Stimulated activated CD8-positive, alpha-beta memory T cell treated with anti-CD3 and anti-CD28 coated beads, Interleukin-4, amount 100 ng/mL, for 4 hours (primary cell): ENCODE results near the gene SDK2.

ENCODE experiments used
- DNase-seq, 2 donors: peaks; one replicate each; pipeline ENCODE4 v3.0.0-alpha.2; 2020; ENCODE audit warnings: low read depth in 2 of 2, low spot score in 1 of 2

Gene SDK2

DNA sequence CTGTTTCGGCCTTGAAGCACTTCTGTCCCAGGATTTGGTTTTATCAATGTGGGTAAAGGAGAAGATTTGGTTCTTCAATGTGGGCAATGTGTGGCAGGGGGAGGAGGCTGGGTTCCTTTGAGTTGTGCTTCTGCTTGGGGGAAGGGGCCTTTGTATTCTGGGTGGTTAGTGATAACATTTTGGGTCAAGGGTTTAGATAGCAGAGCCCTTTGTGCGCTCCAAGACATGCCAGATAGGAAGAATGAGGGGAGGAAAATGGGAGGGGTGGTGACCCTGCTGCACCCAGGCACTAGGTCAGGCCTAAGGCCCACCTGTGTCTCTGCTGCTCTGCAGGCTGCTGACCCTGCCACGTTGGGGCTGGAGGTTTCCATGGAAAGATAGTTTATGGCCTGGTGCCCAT is 292.5 kb downstream of the SDK2 start:
- DNase-seq: no peak

DNA sequence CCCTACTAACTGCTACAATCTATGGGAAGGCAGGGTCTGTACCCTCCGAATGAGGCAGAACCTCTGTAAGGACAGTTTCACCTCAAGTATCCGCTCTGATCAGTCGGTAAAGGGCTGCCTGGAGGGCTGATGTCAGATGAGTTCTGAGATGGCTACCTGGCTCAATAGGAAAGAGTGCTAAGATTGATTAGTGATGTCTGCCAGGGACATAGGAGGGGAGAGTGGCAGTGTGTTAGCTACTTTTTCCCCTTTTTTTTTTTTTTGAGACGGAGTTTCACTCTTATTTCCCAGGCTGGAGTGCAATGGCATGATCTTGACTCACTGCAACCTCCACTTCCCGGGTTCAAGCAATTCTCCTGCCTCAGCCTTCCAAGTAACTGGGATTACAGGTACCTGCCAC is 293.4 kb downstream of the SDK2 start:
- DNase-seq: no peak

DNA sequence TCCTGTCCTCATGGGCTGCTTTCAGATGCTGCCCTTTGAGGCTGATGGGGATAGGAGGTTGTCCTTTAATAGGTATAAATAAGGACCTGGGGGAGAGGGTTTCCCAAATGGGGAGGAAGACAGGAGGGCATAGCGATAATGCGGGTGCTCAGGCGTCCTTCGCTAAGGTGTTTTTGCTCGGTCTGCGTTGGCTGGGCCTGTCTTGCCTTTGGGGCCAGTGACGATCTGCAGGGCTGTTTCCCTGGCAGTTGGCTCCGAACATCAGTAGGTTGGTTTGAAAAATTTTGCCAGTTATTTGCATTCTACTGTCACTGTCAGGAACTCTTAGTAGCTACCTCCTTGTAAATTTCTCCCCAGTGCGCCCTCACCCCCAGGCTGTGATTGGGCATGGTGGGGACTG is 294.6 kb downstream of the SDK2 start:
- no peak for DNase-seq

GRCh38 chr17:73349138-73349537 is 295.1 kb downstream of the SDK2 start:
- DNase-seq: no peak

DNA sequence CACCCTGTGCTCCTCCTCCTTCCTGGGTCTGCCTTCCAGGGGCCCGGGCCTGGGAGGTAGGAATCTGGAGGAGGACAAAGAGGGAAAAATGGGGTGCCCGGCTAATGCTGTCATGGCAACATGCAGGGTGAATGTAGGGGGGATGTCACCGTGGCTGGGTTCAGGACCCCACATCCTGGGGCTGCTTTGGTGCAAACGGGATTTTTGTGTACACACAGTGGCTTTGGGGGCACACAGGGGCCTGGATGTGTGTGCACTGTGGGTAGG is 295.5 kb downstream of the SDK2 start:
- no peak for DNase-seq

DNA sequence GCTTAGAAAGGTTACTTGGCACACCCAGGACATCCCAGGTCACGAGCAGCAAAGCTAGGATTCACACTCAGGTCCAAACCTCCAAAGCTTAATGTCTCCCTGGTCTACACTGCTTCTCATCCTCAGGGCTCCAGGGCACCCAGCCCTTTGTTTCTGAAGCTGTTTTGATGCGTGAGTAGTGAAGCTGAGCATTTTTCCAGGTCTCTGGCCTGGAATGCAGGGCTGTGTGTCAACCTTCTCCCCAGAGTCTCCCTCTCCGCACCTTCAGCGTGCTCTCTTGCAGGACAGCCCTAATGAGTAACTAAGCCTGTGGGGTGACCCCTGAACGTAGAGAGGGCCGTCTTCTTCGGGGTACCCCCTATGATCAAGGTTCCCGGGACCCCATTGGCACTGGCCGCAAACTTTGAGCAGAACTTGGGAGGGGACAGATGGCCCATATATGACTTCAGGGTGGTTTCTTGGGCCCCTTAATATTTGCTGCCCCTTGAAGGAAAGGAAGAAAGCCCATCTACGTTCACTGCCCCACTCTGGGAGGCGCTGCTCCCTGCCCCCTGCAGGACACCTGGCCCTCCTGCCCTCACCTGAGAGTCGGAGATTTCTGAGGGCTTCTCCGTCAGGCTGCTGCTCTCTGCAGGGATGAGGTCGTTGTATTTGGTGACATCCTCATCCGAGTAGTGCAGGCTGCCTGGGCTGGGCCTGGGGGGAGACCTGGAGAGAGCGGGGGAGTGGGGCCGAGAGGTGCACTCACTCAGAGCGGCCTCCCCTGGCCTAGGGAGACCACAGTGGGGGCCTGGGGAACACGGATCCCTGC is 296.0 kb downstream of the SDK2 start:
- DNase-seq: no peak

- no peak for DNase-seq
Measured at GRCh38 chr17:73347351-73347750, 296.9 kb downstream of the SDK2 start.

DNA sequence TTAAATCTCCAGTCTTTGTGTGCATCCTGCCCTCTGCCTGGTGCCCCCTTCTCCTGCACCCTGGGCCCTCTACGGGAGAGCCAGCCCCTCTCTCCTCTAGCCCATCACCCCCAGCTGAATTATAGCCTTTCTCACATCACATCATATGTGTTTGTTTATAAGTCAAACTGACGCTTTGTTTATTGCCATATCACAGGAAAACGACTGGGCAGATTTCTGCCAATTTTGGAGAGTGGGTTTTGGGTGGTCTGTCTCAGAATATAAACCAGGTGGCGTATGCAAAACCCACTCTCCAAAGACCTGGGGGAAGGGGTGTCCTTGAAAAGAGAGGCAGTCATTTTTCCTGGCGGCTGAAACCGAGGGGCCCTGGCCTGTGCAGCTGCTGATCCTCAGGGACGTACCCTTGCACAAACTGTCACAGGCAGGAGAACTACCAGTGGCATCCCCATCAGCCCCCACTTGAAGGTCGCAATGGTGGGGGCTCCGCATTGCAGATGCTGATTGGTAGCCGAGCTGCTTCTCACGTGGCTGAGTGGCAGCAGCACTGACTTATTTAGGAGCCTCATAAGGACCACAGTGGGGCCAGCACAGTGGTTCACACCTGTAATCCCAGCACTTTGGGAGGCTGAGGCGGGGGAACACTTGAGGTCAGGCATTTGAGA is 297.6 kb downstream of the SDK2 start:
- no peak for DNase-seq

- DNase-seq: no peak
Measured at GRCh38 chr17:73343739-73344454, 300.3 kb downstream of the SDK2 start.

DNA sequence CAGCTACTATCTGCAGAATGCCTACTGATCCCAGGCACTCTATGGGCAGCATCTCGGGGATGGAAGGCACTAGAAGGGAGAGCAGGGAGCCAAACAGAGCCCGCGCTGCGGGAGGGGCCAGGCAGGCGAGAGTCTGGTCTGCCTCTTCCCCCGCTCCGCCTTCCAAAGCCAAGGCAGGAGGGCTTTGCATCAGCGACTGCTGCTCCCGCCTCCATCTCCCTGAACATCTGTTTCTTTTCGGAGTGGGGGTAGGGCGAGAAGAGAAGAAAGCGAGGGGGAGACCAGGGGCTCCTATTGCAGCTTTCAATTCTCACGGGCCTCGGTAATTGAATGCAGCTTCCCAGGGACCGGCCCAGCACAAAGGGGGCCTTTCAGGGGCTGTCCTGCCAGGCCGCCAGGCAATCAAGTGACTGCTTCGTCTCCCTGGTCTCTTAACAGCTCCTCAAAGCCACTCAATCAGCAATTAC is 301.0 kb downstream of the SDK2 start:
- no peak for DNase-seq

DNA sequence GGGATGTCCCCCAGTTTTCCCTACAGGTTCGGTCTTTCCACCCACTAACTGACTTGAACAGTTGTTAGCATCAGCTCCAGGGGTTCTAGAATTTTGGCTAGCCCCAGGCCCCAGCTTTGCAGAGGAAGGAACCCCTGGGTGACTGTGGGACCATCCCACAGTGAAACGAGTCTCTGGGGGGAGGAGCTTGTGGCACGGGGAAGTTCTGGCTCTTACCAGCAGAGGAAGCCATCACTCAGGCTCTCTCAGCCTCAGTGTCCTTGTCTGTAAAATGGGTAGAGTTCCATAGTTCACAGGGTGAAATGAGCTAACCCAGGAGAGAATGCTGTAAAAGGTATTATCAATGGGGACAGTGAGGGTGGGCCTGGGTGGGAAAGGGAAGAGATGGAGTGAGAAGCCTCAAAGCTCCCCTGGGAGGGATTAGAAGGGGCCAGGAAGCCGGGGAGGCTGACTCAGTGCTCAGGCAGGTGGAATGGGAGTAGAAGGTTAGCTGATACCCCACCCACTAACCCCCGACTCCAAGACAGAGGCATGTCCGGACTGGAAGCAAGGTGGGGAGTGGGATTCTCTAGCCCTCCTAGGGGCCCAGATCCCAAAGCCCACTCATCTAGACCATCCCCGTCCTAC is 301.6 kb downstream of the SDK2 start:
- no peak for DNase-seq

GRCh38 chr17:73342050-73342522 is 302.2 kb downstream of the SDK2 start:
- DNase-seq: no peak

DNA sequence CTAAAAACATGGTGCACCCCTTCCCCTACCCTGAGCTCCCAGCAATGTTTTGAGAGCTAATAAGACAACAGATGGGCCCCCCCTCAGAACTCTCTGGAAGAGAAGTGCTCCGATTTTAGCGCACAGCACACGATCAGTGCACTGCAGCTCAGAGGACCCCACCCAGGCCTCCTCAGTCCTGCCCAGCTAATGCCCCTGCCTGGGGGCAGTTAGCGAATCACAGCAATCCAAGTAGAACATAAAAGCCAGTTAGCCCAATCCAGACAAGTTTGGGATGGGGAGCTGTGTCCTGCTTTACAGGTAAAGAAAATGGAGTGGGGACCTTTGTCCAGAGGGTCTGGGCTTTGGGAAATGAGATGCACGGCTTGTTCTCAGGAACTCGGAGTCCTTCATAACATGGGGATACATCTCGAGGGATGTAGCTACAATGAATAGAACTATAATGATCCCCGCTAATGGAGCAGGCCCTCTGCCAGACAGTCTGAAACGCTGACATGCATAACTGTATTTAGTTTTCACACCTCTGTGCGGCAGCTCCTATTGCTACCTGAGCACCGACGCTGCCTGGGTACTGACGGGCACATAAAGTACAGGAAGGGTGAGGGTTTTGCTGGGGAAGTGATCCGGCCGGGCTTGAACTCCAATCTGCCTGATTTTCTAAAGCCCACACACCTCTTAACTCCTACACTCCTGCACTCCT is 302.7 kb downstream of the SDK2 start:
- no peak for DNase-seq

DNA sequence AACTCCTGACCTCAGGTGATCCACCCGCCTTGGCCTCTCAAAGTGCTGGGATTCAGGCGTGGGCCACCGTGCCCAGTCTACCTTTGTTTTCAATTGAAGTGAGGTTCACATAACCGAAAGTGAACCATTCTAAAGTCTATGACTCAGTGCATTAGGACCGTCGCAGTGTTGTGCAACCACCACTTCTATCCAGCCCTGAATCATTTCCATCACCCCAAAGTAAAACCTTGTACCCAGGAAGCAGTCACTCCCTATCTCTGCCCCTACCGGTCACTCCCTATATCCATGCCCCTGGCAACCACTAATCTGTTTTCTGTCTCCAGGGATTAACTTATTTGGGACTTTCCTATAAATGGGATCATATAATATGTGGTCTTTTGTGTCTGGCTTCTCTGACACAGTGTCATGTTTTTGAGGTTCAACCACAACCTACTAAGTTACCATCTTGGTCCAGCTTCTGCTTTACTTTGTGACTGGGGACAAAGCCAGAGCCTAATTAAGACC is 304.1 kb downstream of the SDK2 start:
- no peak for DNase-seq

DNA sequence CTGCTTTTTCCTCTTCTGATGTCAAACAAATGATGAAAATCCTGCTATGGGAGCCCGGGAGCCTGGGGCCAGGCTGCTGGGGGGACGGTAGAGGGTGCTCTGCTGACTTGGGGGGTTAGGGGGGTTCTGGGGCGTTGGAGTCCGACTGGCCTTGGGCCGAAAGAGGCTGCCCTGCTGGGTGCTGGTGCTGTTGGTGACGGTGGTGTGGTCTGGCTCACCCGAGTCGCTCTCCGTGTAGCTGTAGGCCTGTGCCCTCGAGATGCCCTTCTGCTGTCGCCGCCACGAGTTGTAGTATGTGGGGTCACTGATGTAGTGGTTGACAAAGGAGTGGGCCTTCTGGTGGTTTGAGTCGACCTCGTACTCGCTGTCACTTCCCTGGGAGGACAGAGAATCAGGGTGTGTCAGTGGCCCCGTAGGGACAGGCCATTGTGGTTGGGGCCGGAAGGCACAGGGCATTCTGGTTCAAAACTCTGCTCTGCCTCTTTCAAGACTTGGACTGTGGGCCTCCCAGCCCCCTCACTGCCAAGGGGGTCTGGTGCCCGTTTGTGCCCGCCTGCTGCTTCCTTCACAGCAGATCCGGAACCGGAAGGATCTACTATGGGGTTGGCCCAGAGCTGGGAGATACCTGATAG is 305.6 kb downstream of the SDK2 start:
- DNase-seq: no peak

DNA sequence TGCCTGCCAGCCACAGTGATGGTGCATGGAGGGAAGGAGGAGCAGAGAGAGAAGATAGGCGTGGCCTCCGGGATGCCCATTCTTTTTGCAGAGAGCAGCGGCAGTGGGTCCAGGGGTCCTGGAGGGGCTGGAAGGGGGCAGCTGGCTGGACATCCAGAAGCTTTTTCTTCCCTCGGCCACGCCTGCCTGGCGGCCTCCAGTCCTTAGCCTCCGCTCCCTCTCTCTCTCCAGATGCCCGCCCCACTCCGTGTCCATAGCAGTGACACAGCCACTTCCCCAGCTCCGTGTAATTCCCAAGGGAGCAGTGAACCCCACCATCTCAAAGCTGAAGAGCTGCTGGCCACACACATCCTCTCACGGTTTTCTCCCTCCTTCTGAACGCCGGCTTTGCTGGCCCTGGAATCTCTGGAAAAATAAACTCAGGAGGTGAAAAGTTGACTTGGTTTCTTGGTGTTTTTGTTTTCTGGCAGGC is 306.2 kb downstream of the SDK2 start:
- DNase-seq: no peak

GRCh38 chr17:73337330-73337710 is 306.9 kb downstream of the SDK2 start:
- DNase-seq: no peak

DNA sequence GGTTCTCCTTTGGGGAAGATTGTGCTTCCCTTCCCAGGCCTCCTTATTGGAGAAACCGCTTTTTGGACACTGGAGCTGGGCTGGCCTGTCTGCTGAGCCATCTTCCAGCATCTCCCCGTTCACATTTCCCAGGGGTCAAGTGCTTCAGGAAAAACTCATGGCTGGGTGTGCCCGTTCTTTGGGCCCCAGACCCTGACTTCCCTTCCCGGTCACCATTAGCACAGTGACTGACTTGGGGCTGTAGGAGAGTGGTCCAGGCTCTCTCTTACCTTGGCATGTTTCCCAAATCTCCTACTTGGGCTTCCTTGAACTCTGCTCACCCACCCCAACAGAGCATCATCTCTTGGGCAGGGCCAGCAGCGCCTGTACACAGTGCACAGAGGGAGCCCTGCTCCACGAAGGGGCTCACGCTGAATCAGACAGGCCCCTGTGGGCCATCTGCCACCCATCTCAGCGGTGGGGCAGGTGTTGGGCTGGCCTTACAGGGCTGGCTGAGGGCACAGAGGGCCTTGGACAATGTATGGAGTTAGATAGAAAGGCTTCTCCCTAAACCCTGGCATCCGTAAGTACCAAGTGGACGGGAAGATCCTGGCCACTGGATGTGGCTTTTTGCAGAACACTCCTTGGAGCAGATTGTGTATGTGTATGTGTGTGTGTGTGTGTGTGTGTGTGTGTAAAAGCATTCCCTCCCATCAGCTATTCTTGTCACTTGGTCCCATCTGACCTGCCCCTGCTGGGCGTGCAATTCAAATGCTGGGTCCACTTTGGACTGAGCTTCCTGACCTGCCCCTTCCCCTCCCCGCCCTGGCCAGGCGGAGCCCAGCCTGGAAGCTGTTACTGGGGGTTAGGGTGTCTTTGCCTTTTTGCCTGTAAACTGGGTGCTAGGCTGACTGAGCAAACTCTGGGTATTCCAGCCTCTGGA is 307.6 kb downstream of the SDK2 start:
- no peak for DNase-seq
